ENCODE measurements around the gene FOXJ3. TPM values are rescaled to one million over a fixed set of nuclear protein-coding genes. Genes with fewer than 3 reads are reported as not detected.

FOXJ3 gene
- total RNA-seq, 1 experiment from 2014 or later: 22.6 TPM

- in situ Hi-C loops (cut with HindIII; ENCODE audit: low pct_unique_long_range_greater_than_20kb, low sequenced_read_pairs): no loop called here
Measured at GRCh38 chr1:42336978-42337377, 1.9 kb upstream of the FOXJ3 start.

GRCh38 chr1:42335809-42336518, 929 bp upstream of the FOXJ3 start:
- in situ Hi-C loops (cut with HindIII; ENCODE audit: low pct_unique_long_range_greater_than_20kb, low sequenced_read_pairs): no loop called here
- no peak for DNase-seq (ENCODE audit: low read depth)

More at GRCh38 chr1:42336978-42337377, 1.9 kb upstream of the FOXJ3 start:
- no peak for DNase-seq (ENCODE audit: low read depth)

- in situ Hi-C loops (cut with HindIII; ENCODE audit: low pct_unique_long_range_greater_than_20kb, low sequenced_read_pairs): no loop called here
- DNase-seq (ENCODE audit: low read depth): peak; percentile 72
Measured at GRCh38 chr1:42334240-42335049, 590 bp downstream of the FOXJ3 start.

DNA sequence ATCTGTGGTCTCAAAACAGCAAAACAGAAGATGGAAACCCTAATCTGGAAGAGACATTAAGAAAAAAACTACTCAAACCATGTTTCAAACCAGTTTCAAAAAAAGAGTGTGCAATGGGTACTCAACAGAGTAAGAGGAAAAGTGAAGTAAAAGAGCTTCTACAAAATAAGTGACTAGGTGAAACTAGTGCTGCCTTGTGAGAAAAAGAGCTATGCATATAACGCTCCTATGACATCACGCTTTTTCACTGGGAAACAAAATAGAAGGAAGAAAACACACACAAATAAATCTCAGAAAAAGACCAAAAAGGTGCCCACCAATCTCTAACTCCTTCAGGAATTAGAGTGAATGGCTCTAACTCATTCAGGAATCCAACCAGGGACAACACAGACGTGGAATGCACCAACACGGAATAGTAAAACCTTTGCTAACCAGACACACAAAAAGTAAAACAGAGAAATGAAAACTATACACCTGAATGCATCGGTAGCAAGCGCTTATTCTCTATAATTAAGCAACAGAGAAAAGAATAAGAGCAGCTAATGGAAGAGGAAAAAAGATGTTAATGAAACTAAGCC, 1.3 kb downstream of the FOXJ3 start:
- DNase-seq (ENCODE audit: low read depth): no peak
- in situ Hi-C loops (cut with HindIII; ENCODE audit: low pct_unique_long_range_greater_than_20kb, low sequenced_read_pairs): no loop called here

GRCh38 chr1:42332877-42333276, 2.2 kb downstream of the FOXJ3 start:
- in situ Hi-C loops (cut with HindIII; ENCODE audit: low pct_unique_long_range_greater_than_20kb, low sequenced_read_pairs): no loop called here
- no peak for DNase-seq (ENCODE audit: low read depth)

GRCh38 chr1:42330215-42330614, 4.8 kb downstream of the FOXJ3 start:
- in situ Hi-C loops (cut with HindIII; ENCODE audit: low pct_unique_long_range_greater_than_20kb, low sequenced_read_pairs): no loop called here
- no peak for DNase-seq (ENCODE audit: low read depth)

- in situ Hi-C loops (cut with HindIII; ENCODE audit: low pct_unique_long_range_greater_than_20kb, low sequenced_read_pairs): no loop called here
- no peak for DNase-seq (ENCODE audit: low read depth)
Measured at GRCh38 chr1:42328916-42329496, 6.0 kb downstream of the FOXJ3 start.

- no peak for DNase-seq (ENCODE audit: low read depth)
- in situ Hi-C loops (cut with HindIII; ENCODE audit: low pct_unique_long_range_greater_than_20kb, low sequenced_read_pairs): no loop called here
Measured at GRCh38 chr1:42328047-42328625, 6.9 kb downstream of the FOXJ3 start.

DNA sequence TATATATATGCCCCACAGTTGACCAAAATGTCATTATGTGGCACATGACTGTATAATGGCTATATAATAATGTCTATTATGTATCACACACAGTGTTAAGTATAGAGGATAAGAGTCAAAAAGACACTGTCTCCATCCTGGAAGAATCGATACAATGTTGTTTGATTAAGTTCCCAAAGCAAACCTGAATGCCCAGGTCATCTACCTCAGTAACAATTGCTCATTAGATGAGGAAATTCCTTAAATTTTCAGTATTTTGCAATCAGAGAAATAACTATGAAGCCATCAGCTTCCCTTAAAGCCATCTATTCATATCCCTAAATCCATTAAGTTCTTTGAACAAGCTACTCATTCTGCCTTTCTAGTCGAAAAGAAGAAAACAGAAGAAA, 10.0 kb downstream of the FOXJ3 start:
- no peak for DNase-seq (ENCODE audit: low read depth)
- in situ Hi-C loops (cut with HindIII; ENCODE audit: low pct_unique_long_range_greater_than_20kb, low sequenced_read_pairs): no loop called here

GRCh38 chr1:42324398-42325013, 10.5 kb downstream of the FOXJ3 start:
- in situ Hi-C loops (cut with HindIII; ENCODE audit: low pct_unique_long_range_greater_than_20kb, low sequenced_read_pairs): no loop called here
- no peak for DNase-seq (ENCODE audit: low read depth)

GRCh38 chr1:42323551-42323950, 11.5 kb downstream of the FOXJ3 start:
- DNase-seq (ENCODE audit: low read depth): no peak
- in situ Hi-C loops (cut with HindIII; ENCODE audit: low pct_unique_long_range_greater_than_20kb, low sequenced_read_pairs): no loop called here

GRCh38 chr1:42322577-42322976, 12.5 kb downstream of the FOXJ3 start:
- in situ Hi-C loops (cut with HindIII; ENCODE audit: low pct_unique_long_range_greater_than_20kb, low sequenced_read_pairs): no loop called here
- no peak for DNase-seq (ENCODE audit: low read depth)

- no peak for DNase-seq (ENCODE audit: low read depth)
- in situ Hi-C loops (cut with HindIII; ENCODE audit: low pct_unique_long_range_greater_than_20kb, low sequenced_read_pairs): no loop called here
Measured at GRCh38 chr1:42321731-42322130, 13.3 kb downstream of the FOXJ3 start.

DNA sequence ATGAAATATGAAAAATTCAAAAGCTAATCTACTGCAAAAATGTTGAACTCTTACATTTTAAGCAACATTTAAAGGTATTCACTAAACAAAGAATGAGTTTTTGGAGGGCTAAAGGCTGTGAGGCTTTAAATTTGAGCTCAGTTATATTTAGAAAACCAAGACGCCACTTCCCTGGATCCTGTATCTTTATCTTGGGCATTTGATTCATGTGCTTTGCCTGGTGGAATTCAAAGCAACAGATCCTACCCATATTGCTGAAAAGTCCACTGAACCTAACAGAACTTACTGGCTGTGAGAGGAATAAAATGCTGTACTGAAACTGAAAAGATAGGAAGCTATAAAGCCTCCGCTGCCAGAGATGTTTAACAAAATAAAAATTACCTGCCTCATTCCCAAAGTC, 14.3 kb downstream of the FOXJ3 start:
- DNase-seq (ENCODE audit: low read depth): no peak
- in situ Hi-C loops (cut with HindIII; ENCODE audit: low pct_unique_long_range_greater_than_20kb, low sequenced_read_pairs): no loop called here

DNA sequence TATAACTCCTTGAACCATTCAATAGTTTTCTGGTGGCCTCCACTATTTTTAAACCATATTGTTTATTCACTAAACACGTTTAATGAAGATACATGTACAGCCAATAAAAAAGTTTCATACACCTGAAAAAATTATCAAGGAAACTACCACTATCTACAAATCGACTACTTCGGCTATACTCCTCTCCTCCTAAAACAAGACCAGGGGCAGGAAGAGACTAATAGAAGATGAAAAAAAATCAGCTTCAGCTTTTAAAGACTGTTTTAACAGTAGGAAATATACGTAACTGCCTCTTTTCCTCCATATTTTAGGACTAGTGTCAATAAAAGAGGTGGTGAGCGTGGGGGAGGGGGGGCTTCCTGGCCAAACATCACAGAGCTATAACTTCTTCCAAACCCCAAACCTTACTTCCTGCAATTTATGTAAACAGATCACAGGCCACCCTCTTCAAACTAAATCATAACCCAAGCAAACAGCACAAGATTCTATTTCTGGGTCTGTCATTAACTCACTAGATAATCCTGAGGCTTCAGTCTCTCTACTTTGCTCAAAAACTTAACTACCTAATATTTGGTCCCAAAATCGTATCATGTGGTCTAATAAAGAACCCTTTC, 15.1 kb downstream of the FOXJ3 start:
- in situ Hi-C loops (cut with HindIII; ENCODE audit: low pct_unique_long_range_greater_than_20kb, low sequenced_read_pairs): no loop called here
- DNase-seq (ENCODE audit: low read depth): no peak

DNA sequence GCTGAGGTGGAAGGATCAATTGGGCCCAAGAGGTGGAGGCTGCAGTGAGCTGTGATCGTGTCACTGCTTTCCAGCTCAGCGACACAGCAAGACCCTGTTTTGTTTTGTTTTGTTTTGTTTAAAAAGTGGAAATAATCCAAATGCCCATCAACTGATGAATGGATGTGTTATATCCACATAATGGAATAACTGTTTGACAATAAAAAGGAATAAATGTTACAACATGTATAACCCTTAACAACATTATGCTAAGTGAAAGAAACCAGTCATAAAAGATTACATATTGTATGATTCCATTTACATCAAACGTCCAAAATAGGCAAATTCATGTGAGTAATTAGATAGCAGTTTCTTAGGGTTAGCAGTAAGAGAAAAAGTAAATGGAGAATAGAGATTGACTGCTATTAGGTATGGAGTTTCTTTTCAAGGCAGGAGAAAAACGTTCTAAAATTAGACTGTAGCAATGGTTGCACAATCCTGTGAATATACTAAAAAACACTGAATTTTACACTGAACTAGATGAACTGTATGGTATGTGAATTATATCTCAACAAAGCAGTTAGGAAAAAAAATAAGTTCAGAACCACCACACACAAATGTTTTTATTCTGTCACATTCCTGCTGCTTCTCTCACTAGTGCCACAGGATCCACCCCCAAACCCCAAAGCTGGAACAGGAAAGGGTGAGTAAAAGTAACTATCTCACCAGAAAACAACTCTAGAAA, 15.7 kb downstream of the FOXJ3 start:
- no peak for DNase-seq (ENCODE audit: low read depth)
- in situ Hi-C loops (cut with HindIII; ENCODE audit: low pct_unique_long_range_greater_than_20kb, low sequenced_read_pairs): no loop called here

GRCh38 chr1:42318601-42319000, 16.4 kb downstream of the FOXJ3 start:
- in situ Hi-C loops (cut with HindIII; ENCODE audit: low pct_unique_long_range_greater_than_20kb, low sequenced_read_pairs): no loop called here
- DNase-seq (ENCODE audit: low read depth): no peak

Measured in Caki2 (cell line).